ENCODE measurements around the gene NKPD1. TPM values are rescaled to one million over a fixed set of nuclear protein-coding genes. Genes with fewer than 3 reads are reported as not detected.
A peak's percentile ranks its signal among the peaks of the same experiment; 100 is the strongest.

NKPD1 gene
- polyA plus RNA-seq (2012; ENCODE audit: low read depth, missing spikeins): 0.05 TPM

GRCh38 chr19:45160870-45161737, at the start of gene NKPD1:
NKPD1 (minus strand) TSS chr19:45160982; CDS start chr19:45160150, 832 bp downstream.
- FAIRE-seq (no peak), DNase-seq (ENCODE audit: insufficient read length, low spot score) (no peak)
- TF ChIP-seq POLR2AphosphoS5 (IDR thresholded peaks at IDR 0.05; ENCODE audit: low read depth, low read length) (no peak), PAX5 (IDR thresholded peaks at IDR 0.05; ENCODE audit: insufficient read depth, low read length, severe bottlenecking) (no peak), POLR2A (IDR thresholded peaks at IDR 0.05; ENCODE audit: low read depth, low read length) (no peak), TAF1 (IDR thresholded peaks at IDR 0.05; ENCODE audit: low read depth, low read length) (no peak), POU2F2 (IDR thresholded peaks at IDR 0.05; ENCODE audit: low read depth, low read length) (no peak), SPI1 (IDR thresholded peaks at IDR 0.05; ENCODE audit: low read depth, low read length) (no peak)

- no peak for FAIRE-seq
- no peak for DNase-seq (ENCODE audit: insufficient read length, low spot score)
- TF ChIP-seq SPI1 (IDR thresholded peaks at IDR 0.05; ENCODE audit: low read depth, low read length) (no peak), POU2F2 (IDR thresholded peaks at IDR 0.05; ENCODE audit: low read depth, low read length) (no peak)
Observed at GRCh38 chr19:45206328-45206727, 45.5 kb upstream of the NKPD1 start.

GRCh38 chr19:45205810-45206209, 45.0 kb upstream of the NKPD1 start:
- FAIRE-seq: no peak

GRCh38 chr19:45202637-45203036, 41.9 kb upstream of the NKPD1 start:
- no peak for FAIRE-seq
- TF ChIP-seq PAX5 (IDR thresholded peaks at IDR 0.05; ENCODE audit: insufficient read depth, low read length, severe bottlenecking) (no peak), POLR2AphosphoS5 (IDR thresholded peaks at IDR 0.05; ENCODE audit: low read depth, low read length) (no peak), POU2F2 (IDR thresholded peaks at IDR 0.05; ENCODE audit: low read depth, low read length) (no peak), TAF1 (IDR thresholded peaks at IDR 0.05; ENCODE audit: low read depth, low read length) (no peak), SPI1 (IDR thresholded peaks at IDR 0.05; ENCODE audit: low read depth, low read length) (no peak), POLR2A (IDR thresholded peaks at IDR 0.05; ENCODE audit: low read depth, low read length) (no peak)
- DNase-seq (ENCODE audit: insufficient read length, low spot score): no peak

More at GRCh38 chr19:45205810-45206209, 45.0 kb upstream of the NKPD1 start:
- TF ChIP-seq POU2F2 (IDR thresholded peaks at IDR 0.05; ENCODE audit: low read depth, low read length) (no peak), PAX5 (IDR thresholded peaks at IDR 0.05; ENCODE audit: insufficient read depth, low read length, severe bottlenecking) (no peak), POLR2A (IDR thresholded peaks at IDR 0.05; ENCODE audit: low read depth, low read length) (no peak), TAF1 (IDR thresholded peaks at IDR 0.05; ENCODE audit: low read depth, low read length) (no peak), SPI1 (IDR thresholded peaks at IDR 0.05; ENCODE audit: low read depth, low read length) (no peak), POLR2AphosphoS5 (IDR thresholded peaks at IDR 0.05; ENCODE audit: low read depth, low read length) (no peak)
- DNase-seq (ENCODE audit: insufficient read length, low spot score): no peak

GRCh38 chr19:45200568-45200967, 39.8 kb upstream of the NKPD1 start:
- no peak for FAIRE-seq
- TF ChIP-seq POLR2A (IDR thresholded peaks at IDR 0.05; ENCODE audit: low read depth, low read length) (no peak), POU2F2 (IDR thresholded peaks at IDR 0.05; ENCODE audit: low read depth, low read length) (no peak), PAX5 (IDR thresholded peaks at IDR 0.05; ENCODE audit: insufficient read depth, low read length, severe bottlenecking) (no peak), POLR2AphosphoS5 (IDR thresholded peaks at IDR 0.05; ENCODE audit: low read depth, low read length) (no peak), TAF1 (IDR thresholded peaks at IDR 0.05; ENCODE audit: low read depth, low read length) (no peak), SPI1 (IDR thresholded peaks at IDR 0.05; ENCODE audit: low read depth, low read length) (no peak)
- DNase-seq (ENCODE audit: insufficient read length, low spot score): no peak

- DNase-seq (ENCODE audit: insufficient read length, low spot score): no peak
- no peak for FAIRE-seq
- TF ChIP-seq PAX5 (IDR thresholded peaks at IDR 0.05; ENCODE audit: insufficient read depth, low read length, severe bottlenecking): no peak
- no peak for TF ChIP-seq POU2F2 (IDR thresholded peaks at IDR 0.05; ENCODE audit: low read depth, low read length)
- TF ChIP-seq POLR2AphosphoS5 (IDR thresholded peaks at IDR 0.05; ENCODE audit: low read depth, low read length): no peak
- no peak for TF ChIP-seq TAF1 (IDR thresholded peaks at IDR 0.05; ENCODE audit: low read depth, low read length)
- TF ChIP-seq SPI1 (IDR thresholded peaks at IDR 0.05; ENCODE audit: low read depth, low read length): no peak
- no peak for TF ChIP-seq POLR2A (IDR thresholded peaks at IDR 0.05; ENCODE audit: low read depth, low read length)
Observed at GRCh38 chr19:45195764-45196163, 35.0 kb upstream of the NKPD1 start.

GRCh38 chr19:45191375-45191774, 30.6 kb upstream of the NKPD1 start:
- FAIRE-seq (no peak), DNase-seq (ENCODE audit: insufficient read length, low spot score) (no peak)
- TF ChIP-seq POLR2A (IDR thresholded peaks at IDR 0.05; ENCODE audit: low read depth, low read length): no peak
- TF ChIP-seq POLR2AphosphoS5 (IDR thresholded peaks at IDR 0.05; ENCODE audit: low read depth, low read length): no peak
- TF ChIP-seq POU2F2 (IDR thresholded peaks at IDR 0.05; ENCODE audit: low read depth, low read length): no peak
- TF ChIP-seq TAF1 (IDR thresholded peaks at IDR 0.05; ENCODE audit: low read depth, low read length): no peak
- TF ChIP-seq PAX5 (IDR thresholded peaks at IDR 0.05; ENCODE audit: insufficient read depth, low read length, severe bottlenecking): no peak
- no peak for TF ChIP-seq SPI1 (IDR thresholded peaks at IDR 0.05; ENCODE audit: low read depth, low read length)

- no peak for FAIRE-seq
- DNase-seq (ENCODE audit: insufficient read length, low spot score): no peak
- no peak for TF ChIP-seq POLR2AphosphoS5 (IDR thresholded peaks at IDR 0.05; ENCODE audit: low read depth, low read length)
- TF ChIP-seq SPI1 (IDR thresholded peaks at IDR 0.05; ENCODE audit: low read depth, low read length): no peak
- no peak for TF ChIP-seq POLR2A (IDR thresholded peaks at IDR 0.05; ENCODE audit: low read depth, low read length)
- TF ChIP-seq POU2F2 (IDR thresholded peaks at IDR 0.05; ENCODE audit: low read depth, low read length): no peak
Observed at GRCh38 chr19:45189971-45190370, 29.2 kb upstream of the NKPD1 start.

GRCh38 chr19:45187421-45188100, 26.8 kb upstream of the NKPD1 start:
- DNase-seq (ENCODE audit: insufficient read length, low spot score) (no peak), FAIRE-seq (peak; percentile 84)
- TF ChIP-seq POLR2A (IDR thresholded peaks at IDR 0.05; ENCODE audit: low read depth, low read length) (no peak), PAX5 (IDR thresholded peaks at IDR 0.05; ENCODE audit: insufficient read depth, low read length, severe bottlenecking) (no peak), POLR2AphosphoS5 (IDR thresholded peaks at IDR 0.05; ENCODE audit: low read depth, low read length) (no peak), TAF1 (IDR thresholded peaks at IDR 0.05; ENCODE audit: low read depth, low read length) (no peak), POU2F2 (IDR thresholded peaks at IDR 0.05; ENCODE audit: low read depth, low read length) (no peak), SPI1 (IDR thresholded peaks at IDR 0.05; ENCODE audit: low read depth, low read length) (no peak)

Data from GM12891 (cell line).